Activated T-helper 1 cell treated with anti-CD3 and anti-CD28 coated beads, Interleukin-12 subunit alpha, Interleukin-12 subunit beta, Interleukin-2, Interleukin-4 antibody, amounts not matched to agents 30 ng/mL and 10 ng/mL and 1 ng/mL, durations not matched to agents 14 hours and 24 hours and 36 hours (primary cell): ENCODE data around the gene CCBE1. TPM values are rescaled to one million over a fixed set of nuclear protein-coding genes. Genes with fewer than 3 reads are reported as not detected.

Experiments
- DNase-seq: peaks from one replicate; pipeline ENCODE4 v3.0.0; 2021; ENCODE audit warnings: low spot score
- H3K27ac Mint-ChIP-seq: one replicate; pipeline ENCODE4 v1.8.0; 2021; ENCODE audit warnings: mild to moderate bottlenecking, mixed read lengths
- H3K27me3 Mint-ChIP-seq: one replicate; pipeline ENCODE4 v1.8.0; 2022; ENCODE audit warnings: mild to moderate bottlenecking, moderate library complexity, mixed read lengths; ENCODE audit not compliant: insufficient read depth
- H3K36me3 Mint-ChIP-seq: one replicate; pipeline ENCODE4 v1.8.0; 2021; ENCODE audit warnings: low read depth, mixed read lengths
- H3K4me1 Mint-ChIP-seq: one replicate; pipeline ENCODE4 v1.8.0; 2021; ENCODE audit warnings: low read depth, mixed read lengths
- H3K4me3 Mint-ChIP-seq: one replicate; pipeline ENCODE4 v1.8.0; 2021; ENCODE audit warnings: mild to moderate bottlenecking, moderate library complexity, mixed read lengths
- H3K9me3 Mint-ChIP-seq: one replicate; pipeline ENCODE4 v1.8.0; 2021; ENCODE audit warnings: mixed read lengths
- intact Hi-C: fragments of 100-400 bp; cut with micrococcal nuclease; formaldehyde crosslinking; loops from one replicate; pipeline ENCODE4 v1.15.1; 2024
- total RNA-seq: library from RNA; stranded (reverse); gene quantifications from 2 replicates; pipeline ENCODE4 v1.2.3, GENCODE V29; 2022

Gene CCBE1
- total RNA-seq, 1 donor from 2014 or later = not detected

- no peak for DNase-seq
- Mint-ChIP-seq H3K9me3 (no peaks in the 10 kb centered on the region), H3K27ac (no peak overlapping the region), H3K36me3 (no peaks in the 10 kb centered on the region), H3K4me3 (no peak overlapping the region), H3K27me3 (peaks cover 4% of the 10 kb centered on the region), H3K4me1 (no peaks in the 10 kb centered on the region)
- intact Hi-C loops = no loop called here
Observed at GRCh38 chr18:59706499-59706898, 9.3 kb upstream of the CCBE1 start.

- Mint-ChIP-seq H3K27ac (no peak overlapping the region), H3K27me3 (peaks cover 9% of the 10 kb centered on the region), H3K4me3 (no peak overlapping the region), H3K9me3 (no peaks in the 10 kb centered on the region), H3K36me3 (no peaks in the 10 kb centered on the region), H3K4me1 (no peaks in the 10 kb centered on the region)
- intact Hi-C loops = no loop called here
- no peak for DNase-seq
Observed at GRCh38 chr18:59705145-59705544, 7.9 kb upstream of the CCBE1 start.

- Mint-ChIP-seq H3K4me3 (no peak overlapping the region), H3K4me1 (no peaks in the 10 kb centered on the region), H3K9me3 (no peaks in the 10 kb centered on the region), H3K27me3 (peaks cover 15% of the 10 kb centered on the region), H3K36me3 (no peaks in the 10 kb centered on the region), H3K27ac (no peak overlapping the region)
- intact Hi-C loops = no loop called here
- DNase-seq = no peak
Observed at GRCh38 chr18:59704146-59704545, 6.9 kb upstream of the CCBE1 start.

- H3K4me3 Mint-ChIP-seq = no peak overlapping the region
- H3K36me3 Mint-ChIP-seq = no peaks in the 10 kb centered on the region
- no peaks in the 10 kb centered on the region for H3K9me3 Mint-ChIP-seq
- intact Hi-C loops = no loop called here
- H3K27ac Mint-ChIP-seq = no peak overlapping the region
- DNase-seq = no peak
- peaks cover 37% of the 10 kb centered on the region for H3K27me3 Mint-ChIP-seq
- H3K4me1 Mint-ChIP-seq = peaks cover 5% of the 10 kb centered on the region
Observed at GRCh38 chr18:59701272-59701671, 4.0 kb upstream of the CCBE1 start.

GRCh38 chr18:59700535-59700967, 3.3 kb upstream of the CCBE1 start:
- H3K9me3 Mint-ChIP-seq = no peaks in the 10 kb centered on the region
- intact Hi-C loops = no loop called here
- H3K27me3 Mint-ChIP-seq = peaks cover 44% of the 10 kb centered on the region
- no peaks in the 10 kb centered on the region for H3K36me3 Mint-ChIP-seq
- DNase-seq = no peak
- H3K27ac Mint-ChIP-seq = no peak overlapping the region
- no peak overlapping the region for H3K4me3 Mint-ChIP-seq
- peaks cover 5% of the 10 kb centered on the region for H3K4me1 Mint-ChIP-seq

GRCh38 chr18:59699750-59700534, 2.7 kb upstream of the CCBE1 start:
- Mint-ChIP-seq H3K36me3 (no peaks in the 10 kb centered on the region), H3K27ac (no peak overlapping the region), H3K27me3 (peaks cover 49% of the 10 kb centered on the region), H3K4me1 (peaks cover 5% of the 10 kb centered on the region), H3K9me3 (no peaks in the 10 kb centered on the region), H3K4me3 (no peak overlapping the region)
- intact Hi-C loops = loop anchor here (5.0 kb wide), 2 partner anchors 428 to 847 kb away; partner anchors contain the start of gene RAX
- no peak for DNase-seq

GRCh38 chr18:59699061-59699460, 1.8 kb upstream of the CCBE1 start:
- intact Hi-C loops = loop anchor here (5.0 kb wide), 2 partner anchors 427 to 848 kb away; partner anchors contain the start of gene RAX
- Mint-ChIP-seq H3K27ac (no peak overlapping the region), H3K27me3 (peaks cover 55% of the 10 kb centered on the region), H3K4me1 (peaks cover 5% of the 10 kb centered on the region), H3K4me3 (no peak overlapping the region), H3K9me3 (no peaks in the 10 kb centered on the region), H3K36me3 (no peaks in the 10 kb centered on the region)
- no peak for DNase-seq

GRCh38 chr18:59696311-59697235, 650 bp downstream of the CCBE1 start:
- Mint-ChIP-seq H3K4me1 (peaks cover 5% of the 10 kb centered on the region), H3K27me3 (peaks cover 71% of the 10 kb centered on the region), H3K27ac (no peak overlapping the region), H3K9me3 (no peaks in the 10 kb centered on the region), H3K4me3 (peak overlapping the region; percentile 23), H3K36me3 (no peaks in the 10 kb centered on the region)
- intact Hi-C loops = loop anchor here (1.0 to 5.0 kb wide), 3 partner anchors 127 to 851 kb away; partner anchors contain the start of gene RAX
- no peak for DNase-seq

- Mint-ChIP-seq H3K4me3 (no peak overlapping the region), H3K27ac (no peak overlapping the region), H3K4me1 (peaks cover 5% of the 10 kb centered on the region), H3K36me3 (no peaks in the 10 kb centered on the region), H3K27me3 (peaks cover 74% of the 10 kb centered on the region), H3K9me3 (no peaks in the 10 kb centered on the region)
- intact Hi-C loops = loop anchor here (5.0 kb wide), 2 partner anchors 423 to 852 kb away; partner anchors contain the start of gene RAX
- no peak for DNase-seq
Observed at GRCh38 chr18:59695551-59695950, 1.7 kb downstream of the CCBE1 start.

- DNase-seq = no peak
- Mint-ChIP-seq H3K27me3 (peaks cover 79% of the 10 kb centered on the region), H3K4me3 (no peak overlapping the region), H3K9me3 (no peaks in the 10 kb centered on the region), H3K36me3 (no peaks in the 10 kb centered on the region), H3K27ac (no peak overlapping the region), H3K4me1 (peaks cover 5% of the 10 kb centered on the region)
- intact Hi-C loops = loop anchor here (5.0 kb wide), 2 partner anchors 423 to 852 kb away; partner anchors contain the start of gene RAX
Observed at GRCh38 chr18:59694824-59695223, 2.4 kb downstream of the CCBE1 start.

GRCh38 chr18:59691996-59692395, 5.2 kb downstream of the CCBE1 start:
- H3K27me3 Mint-ChIP-seq = peaks cover 62% of the 10 kb centered on the region
- H3K27ac Mint-ChIP-seq = no peak overlapping the region
- no peaks in the 10 kb centered on the region for H3K4me1 Mint-ChIP-seq
- no peak overlapping the region for H3K4me3 Mint-ChIP-seq
- DNase-seq = no peak
- intact Hi-C loops = no loop called here
- H3K9me3 Mint-ChIP-seq = no peaks in the 10 kb centered on the region
- H3K36me3 Mint-ChIP-seq = no peaks in the 10 kb centered on the region

GRCh38 chr18:59690996-59691395, 6.2 kb downstream of the CCBE1 start:
- Mint-ChIP-seq H3K27me3 (peaks cover 55% of the 10 kb centered on the region), H3K27ac (no peak overlapping the region), H3K4me1 (no peaks in the 10 kb centered on the region), H3K36me3 (no peaks in the 10 kb centered on the region), H3K9me3 (no peaks in the 10 kb centered on the region), H3K4me3 (no peak overlapping the region)
- intact Hi-C loops = no loop called here
- no peak for DNase-seq
